HG02610 (cell line): ENCODE results near the gene NQO1.
A peak's percentile ranks its signal among the peaks of the same experiment; 100 is the strongest.
"Not testable (repeated sequence)": the region's sequence is repeated elsewhere in the genome, so short reads cannot be mapped to it uniquely, and the experiment has no call there.

Source experiments
- ATAC-seq: cut with Tn5 transposase; IDR thresholded peaks from one replicate; pipeline ENCODE4 v1.9.1; 2021; ENCODE audit warnings: mild to moderate bottlenecking, moderate library complexity; ENCODE audit not compliant: unreplicated experiment

Gene NQO1

GRCh38 chr16:69726313-69727060 lies at the start of gene NQO1:
NQO1 (minus strand) TSS chr16:69726560; CDS start chr16:69726439, 121 bp downstream.
- ATAC-seq: peak; percentile 99

GRCh38 chr16:69775563-69775962 lies 49.2 kb upstream of the NQO1 start:
- ATAC-seq: no peak

GRCh38 chr16:69773260-69773947 lies 47.0 kb upstream of the NQO1 start:
- peak; percentile 67 for ATAC-seq

GRCh38 chr16:69771651-69771967 lies 45.2 kb upstream of the NQO1 start:
- no peak for ATAC-seq

- no peak for ATAC-seq
These were observed 43.0 kb upstream of the NQO1 start for GRCh38 chr16:69769404-69769803.

GRCh38 chr16:69768666-69769065 lies 42.3 kb upstream of the NQO1 start:
- ATAC-seq: no peak

GRCh38 chr16:69767459-69768229 lies 41.3 kb upstream of the NQO1 start:
- no peak for ATAC-seq

GRCh38 chr16:69763599-69763942 lies 37.2 kb upstream of the NQO1 start:
- ATAC-seq: no peak

- no peak for ATAC-seq
These were observed 36.6 kb upstream of the NQO1 start for GRCh38 chr16:69762814-69763598.

- peak; percentile 68 for ATAC-seq
These were observed 35.8 kb upstream of the NQO1 start, which contains the start of gene WWP2 for GRCh38 chr16:69761983-69762813. WWP2 (plus strand) TSS chr16:69762332; CDS start chr16:69787011, 24,679 bp downstream.

- not testable (repeated sequence) for ATAC-seq
These were observed 31.0 kb upstream of the NQO1 start for GRCh38 chr16:69757375-69757774.

- no peak for ATAC-seq
These were observed 30.3 kb upstream of the NQO1 start for GRCh38 chr16:69756705-69757104.

GRCh38 chr16:69754469-69755310 lies 28.3 kb upstream of the NQO1 start, which contains the start of gene NOB1:
NOB1 (minus strand) TSS chr16:69754926; CDS start chr16:69754910, 16 bp downstream.
- peak; percentile 91 for ATAC-seq

- no peak for ATAC-seq
These were observed 27.7 kb upstream of the NQO1 start for GRCh38 chr16:69754143-69754468.

GRCh38 chr16:69748694-69749345 lies 22.5 kb upstream of the NQO1 start:
- no peak for ATAC-seq

GRCh38 chr16:69747115-69747514 lies 20.8 kb upstream of the NQO1 start:
- ATAC-seq: no peak

GRCh38 chr16:69745959-69746358 lies 19.6 kb upstream of the NQO1 start:
- ATAC-seq: no peak

- no peak for ATAC-seq
These were observed 18.9 kb upstream of the NQO1 start for GRCh38 chr16:69745232-69745612.
